ENCODE results near the gene BFSP2. TPM values are rescaled to one million over a fixed set of nuclear protein-coding genes. Genes with fewer than 3 reads are reported as not detected.

BFSP2 gene
- total RNA-seq, 2 donors from 2014 or later, result not detected

- Histone ChIP-seq H3K27me3 (no peaks in the 10 kb centered on the region), H3K9me3 (no peaks in the 10 kb centered on the region), H3K27ac (no peak overlapping the region), H3K4me3 (no peak overlapping the region), H3K36me3 (replicated peaks in 1 of 2; ENCODE audit: insufficient read depth in 1 of 2, low read depth in 2 of 2) (no peaks in the 10 kb centered on the region), H3K4me1 (peaks cover 16% of the 10 kb centered on the region)
- no peak for DNase-seq
- no peak for ATAC-seq
- no peak for TF ChIP-seq CTCF (IDR thresholded peaks at IDR 0.05)
- no peak for TF ChIP-seq POLR2A (IDR thresholded peaks at IDR 0.05)
- intact Hi-C loops (cut with DNase I), result no loop called here
- WGBS, 2 donors, result 44 to 90% methylated on average over 1 of the region's 1 CpG
These were observed 103.6 kb downstream of the BFSP2 start for GRCh38 chr3:133503409-133503808.

GRCh38 chr3:133504736-133505135 is 104.9 kb downstream of the BFSP2 start:
- H3K9me3 ChIP-seq, result no peaks in the 10 kb centered on the region
- intact Hi-C loops (cut with DNase I), result no loop called here
- H3K27ac ChIP-seq, result no peak overlapping the region
- DNase-seq (no peak), ATAC-seq (no peak)
- no peak overlapping the region for H3K4me3 ChIP-seq
- TF ChIP-seq CTCF (IDR thresholded peaks at IDR 0.05) (no peak), POLR2A (IDR thresholded peaks at IDR 0.05) (no peak)
- no peaks in the 10 kb centered on the region for H3K27me3 ChIP-seq
- peaks cover 16% of the 10 kb centered on the region for H3K4me1 ChIP-seq
- WGBS, 2 donors, result 84 to 89% methylated on average over 4 of the region's 4 CpGs
- no peaks in the 10 kb centered on the region for H3K36me3 ChIP-seq (replicated peaks in 1 of 2; ENCODE audit: insufficient read depth in 1 of 2, low read depth in 2 of 2)

- Histone ChIP-seq H3K4me1 (peaks cover 16% of the 10 kb centered on the region), H3K4me3 (no peak overlapping the region), H3K9me3 (no peaks in the 10 kb centered on the region), H3K27ac (peak overlapping the region in 3 of 4 donors; percentile 32 to 42 (median 36)), H3K36me3 (replicated peaks in 1 of 2; ENCODE audit: insufficient read depth in 1 of 2, low read depth in 2 of 2) (no peaks in the 10 kb centered on the region), H3K27me3 (no peaks in the 10 kb centered on the region)
- ATAC-seq (no peak), DNase-seq (no peak)
- WGBS, 2 donors, result 3 to 4% methylated on average over 3 of the region's 3 CpGs
- TF ChIP-seq CTCF (IDR thresholded peaks at IDR 0.05), result no peak
- no peak for TF ChIP-seq POLR2A (IDR thresholded peaks at IDR 0.05)
- intact Hi-C loops (cut with DNase I), result no loop called here
These were observed 106.0 kb downstream of the BFSP2 start for GRCh38 chr3:133505813-133506212.

GRCh38 chr3:133506215-133506901 is 106.5 kb downstream of the BFSP2 start:
- no peak overlapping the region for H3K4me3 ChIP-seq
- DNase-seq (peak in 1 of 4 donors; percentile 36), ATAC-seq (peak; percentile 83)

More at GRCh38 chr3:133506215-133506901, 106.5 kb downstream of the BFSP2 start:
- no peaks in the 10 kb centered on the region for H3K36me3 ChIP-seq (replicated peaks in 1 of 2; ENCODE audit: insufficient read depth in 1 of 2, low read depth in 2 of 2)
- H3K27ac ChIP-seq, result peak overlapping the region in 3 of 4 donors; percentile 32 to 42 (median 36)
- intact Hi-C loops (cut with DNase I), result no loop called here
- no peaks in the 10 kb centered on the region for H3K9me3 ChIP-seq
- TF ChIP-seq CTCF (IDR thresholded peaks at IDR 0.05) (no peak), POLR2A (IDR thresholded peaks at IDR 0.05) (no peak)
- WGBS, 2 donors, result 5 to 10% methylated on average over 9 of the region's 9 CpGs
- peaks cover 16% of the 10 kb centered on the region for H3K4me1 ChIP-seq
- H3K27me3 ChIP-seq, result no peaks in the 10 kb centered on the region
